ENCODE results near the gene GLRX3.

DNA sequence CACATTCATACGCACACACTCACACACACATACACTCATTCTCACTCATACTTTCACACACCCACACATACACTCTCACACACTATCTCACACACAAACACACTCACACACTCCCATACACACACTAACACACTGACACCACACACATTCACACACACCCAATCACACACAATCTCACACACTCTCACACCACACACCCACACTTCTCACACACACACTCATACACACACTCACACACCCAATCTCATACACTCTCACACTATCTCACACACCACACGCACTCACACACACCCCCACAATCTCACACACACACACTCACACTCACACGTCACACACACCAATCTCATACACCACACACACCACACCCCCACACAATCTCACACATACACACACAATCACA lies 71.0 kb downstream of the GLRX3 start:
- TF ChIP-seq EP300 (IDR thresholded peaks at IDR 0.05; ENCODE audit: borderline replicate concordance) = no peak
- TF ChIP-seq, protein P1, sequence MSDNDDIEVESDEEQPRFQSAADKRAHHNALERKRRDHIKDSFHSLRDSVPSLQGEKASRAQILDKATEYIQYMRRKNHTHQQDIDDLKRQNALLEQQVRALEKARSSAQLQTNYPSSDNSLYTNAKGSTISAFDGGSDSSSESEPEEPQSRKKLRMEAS (IDR thresholded peaks at IDR 0.05) = no peak
- TF ChIP-seq, protein P2, sequence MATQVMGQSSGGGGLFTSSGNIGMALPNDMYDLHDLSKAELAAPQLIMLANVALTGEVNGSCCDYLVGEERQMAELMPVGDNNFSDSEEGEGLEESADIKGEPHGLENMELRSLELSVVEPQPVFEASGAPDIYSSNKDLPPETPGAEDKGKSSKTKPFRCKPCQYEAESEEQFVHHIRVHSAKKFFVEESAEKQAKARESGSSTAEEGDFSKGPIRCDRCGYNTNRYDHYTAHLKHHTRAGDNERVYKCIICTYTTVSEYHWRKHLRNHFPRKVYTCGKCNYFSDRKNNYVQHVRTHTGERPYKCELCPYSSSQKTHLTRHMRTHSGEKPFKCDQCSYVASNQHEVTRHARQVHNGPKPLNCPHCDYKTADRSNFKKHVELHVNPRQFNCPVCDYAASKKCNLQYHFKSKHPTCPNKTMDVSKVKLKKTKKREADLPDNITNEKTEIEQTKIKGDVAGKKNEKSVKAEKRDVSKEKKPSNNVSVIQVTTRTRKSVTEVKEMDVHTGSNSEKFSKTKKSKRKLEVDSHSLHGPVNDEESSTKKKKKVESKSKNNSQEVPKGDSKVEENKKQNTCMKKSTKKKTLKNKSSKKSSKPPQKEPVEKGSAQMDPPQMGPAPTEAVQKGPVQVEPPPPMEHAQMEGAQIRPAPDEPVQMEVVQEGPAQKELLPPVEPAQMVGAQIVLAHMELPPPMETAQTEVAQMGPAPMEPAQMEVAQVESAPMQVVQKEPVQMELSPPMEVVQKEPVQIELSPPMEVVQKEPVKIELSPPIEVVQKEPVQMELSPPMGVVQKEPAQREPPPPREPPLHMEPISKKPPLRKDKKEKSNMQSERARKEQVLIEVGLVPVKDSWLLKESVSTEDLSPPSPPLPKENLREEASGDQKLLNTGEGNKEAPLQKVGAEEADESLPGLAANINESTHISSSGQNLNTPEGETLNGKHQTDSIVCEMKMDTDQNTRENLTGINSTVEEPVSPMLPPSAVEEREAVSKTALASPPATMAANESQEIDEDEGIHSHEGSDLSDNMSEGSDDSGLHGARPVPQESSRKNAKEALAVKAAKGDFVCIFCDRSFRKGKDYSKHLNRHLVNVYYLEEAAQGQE (IDR thresholded peaks at IDR 0.05; ENCODE audit: low read depth) = no peak
- TF ChIP-seq RAD21 (IDR thresholded peaks at IDR 0.05; ENCODE audit: low read depth) = no peak
- TF ChIP-seq EGR1 (IDR thresholded peaks at IDR 0.05) = no peak
- TF ChIP-seq CEBPB (IDR thresholded peaks at IDR 0.05) = no peak
- no peak for TF ChIP-seq CREB1 (IDR thresholded peaks at IDR 0.05; ENCODE audit: low read depth)

All from Ishikawa (cell line).